Gastrocnemius medialis (tissue), 4 donors: ENCODE measurements around the gene GREB1.

Source experiments
- CTCF ChIP-seq, 5 experiments: fragments of 450-650 bp in 3 of 5; fragments of 200-600 bp in 2 of 5; sonication (generic) in 2 of 5; IDR thresholded peaks in 4 of 5; conservative IDR thresholded peaks in 1 of 5; 1 replicate in 4 of 5; 2 replicates in 1 of 5; pipeline ENCODE4 v1.5.1; 2016 to 2019; ENCODE audit warnings: antibody characterized with exemption in 5 of 5, mild to moderate bottlenecking in 3 of 5, moderate library complexity in 3 of 5
- POLR2A ChIP-seq, 2 donors: fragments of 450-650 bp; IDR thresholded peaks; one replicate each; pipeline ENCODE4 v1.6.1; 2017; ENCODE audit warnings: antibody characterized with exemption in 2 of 2, mild to moderate bottlenecking in 2 of 2, moderate library complexity in 2 of 2

GRCh38 chr2:11517906-11518305 is 15.9 kb upstream of the GREB1 start:
- no peak for TF ChIP-seq CTCF (IDR thresholded peaks at IDR 0.05 in 4 of 5, conservative IDR thresholded peaks at IDR 0.05 in 1 of 5)
- TF ChIP-seq POLR2A (IDR thresholded peaks at IDR 0.05): no peak
